Measurements from ENCODE around the gene SHC3. TPM values are rescaled to one million over a fixed set of nuclear protein-coding genes. Genes with fewer than 3 reads are reported as not detected.

The SHC3 gene
- total RNA-seq, 1 experiment from 2014 or later: 1.8 TPM

- Mint-ChIP-seq H3K27ac (no peak overlapping the region), H3K27me3 (ENCODE audit: low read depth) (no peaks in the 10 kb centered on the region), H3K4me1 (no peaks in the 10 kb centered on the region), H3K36me3 (ENCODE audit: insufficient read depth in 1 of 3, low read depth in 3 of 3) (no peaks in the 10 kb centered on the region; a peak in 1 of 7 replicates), H3K9me3 (no peaks in the 10 kb centered on the region), H3K4me3 (no peak overlapping the region)
- H2BK15ac ChIP-seq (ENCODE audit: low read depth, low read length): no peak overlapping the region
- H3K18ac ChIP-seq (ENCODE audit: insufficient read length, low read depth, low read length): no peak overlapping the region
- no peak overlapping the region for H3K23ac ChIP-seq (ENCODE audit: insufficient read length, low read depth, low read length)
- no peak overlapping the region for H4K8ac ChIP-seq (replicated peaks; ENCODE audit: insufficient read length, low read depth, low read length)
- no peaks in the 10 kb centered on the region for H3K79me2 ChIP-seq (ENCODE audit: insufficient read depth, low read length)
- no peak overlapping the region for H3K4me2 ChIP-seq (ENCODE audit: insufficient read depth, insufficient read length, low read length)
- H3K23me2 ChIP-seq (ENCODE audit: insufficient read length, low read depth, low read length, poor library complexity, severe bottlenecking): no peaks in the 10 kb centered on the region
- no peak overlapping the region for H2AFZ ChIP-seq (ENCODE audit: low read length)
- WGBS (ENCODE audit: extremely low coverage, insufficient read length, low lambda C conversion rate): no CpG with 5 or more reads among the region's 4 CpGs
- no peak overlapping the region for H2BK120ac ChIP-seq (ENCODE audit: low read depth, low read length, poor library complexity, severe bottlenecking)
- H3K9me3 ChIP-seq (ENCODE audit: control insufficient read depth, low read depth, low read length): no peaks in the 10 kb centered on the region
- no peak overlapping the region for H2AK5ac ChIP-seq (ENCODE audit: insufficient read length, low read length)
- no peak for DNase-seq
- no peak overlapping the region; the same call in 1 of the 2 replicates for H3K14ac ChIP-seq (ENCODE audit: insufficient read depth, low read length)
- TF ChIP-seq, protein P1, sequence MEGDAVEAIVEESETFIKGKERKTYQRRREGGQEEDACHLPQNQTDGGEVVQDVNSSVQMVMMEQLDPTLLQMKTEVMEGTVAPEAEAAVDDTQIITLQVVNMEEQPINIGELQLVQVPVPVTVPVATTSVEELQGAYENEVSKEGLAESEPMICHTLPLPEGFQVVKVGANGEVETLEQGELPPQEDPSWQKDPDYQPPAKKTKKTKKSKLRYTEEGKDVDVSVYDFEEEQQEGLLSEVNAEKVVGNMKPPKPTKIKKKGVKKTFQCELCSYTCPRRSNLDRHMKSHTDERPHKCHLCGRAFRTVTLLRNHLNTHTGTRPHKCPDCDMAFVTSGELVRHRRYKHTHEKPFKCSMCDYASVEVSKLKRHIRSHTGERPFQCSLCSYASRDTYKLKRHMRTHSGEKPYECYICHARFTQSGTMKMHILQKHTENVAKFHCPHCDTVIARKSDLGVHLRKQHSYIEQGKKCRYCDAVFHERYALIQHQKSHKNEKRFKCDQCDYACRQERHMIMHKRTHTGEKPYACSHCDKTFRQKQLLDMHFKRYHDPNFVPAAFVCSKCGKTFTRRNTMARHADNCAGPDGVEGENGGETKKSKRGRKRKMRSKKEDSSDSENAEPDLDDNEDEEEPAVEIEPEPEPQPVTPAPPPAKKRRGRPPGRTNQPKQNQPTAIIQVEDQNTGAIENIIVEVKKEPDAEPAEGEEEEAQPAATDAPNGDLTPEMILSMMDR (conservative IDR thresholded peaks at IDR 0.05): no peak
- no peak overlapping the region for H2BK5ac ChIP-seq (ENCODE audit: insufficient read length, low read length)
- H3K56ac ChIP-seq (ENCODE audit: insufficient read length, low read depth, low read length): no peak overlapping the region
- no peaks in the 10 kb centered on the region for H3K79me1 ChIP-seq (ENCODE audit: insufficient read depth, low read depth, low read length, poor library complexity, severe bottlenecking)
- no peak overlapping the region for H3T11ph ChIP-seq (ENCODE audit: low read length)
- no peak overlapping the region for H3K4ac ChIP-seq (ENCODE audit: low read depth, low read length)
- H4K5ac ChIP-seq (ENCODE audit: insufficient read length, low read depth, low read length): no peak overlapping the region
- H2BK12ac ChIP-seq (ENCODE audit: insufficient read length, low read depth, low read length): no peak overlapping the region
- H3K27me3 ChIP-seq (ENCODE audit: insufficient read depth, low read length): no peaks in the 10 kb centered on the region
- no peak overlapping the region for H3K9ac ChIP-seq (ENCODE audit: extremely low read depth, insufficient read length, low read length)
- no peaks in the 10 kb centered on the region for H4K20me1 ChIP-seq (ENCODE audit: control insufficient read depth, insufficient read depth, insufficient read length)
- H2BK20ac ChIP-seq (ENCODE audit: low read depth, low read length, poor library complexity, severe bottlenecking): no peak overlapping the region
- no peak overlapping the region for H3K27ac ChIP-seq (ENCODE audit: insufficient read length, low read depth, low read length)
- no peak overlapping the region for H4K91ac ChIP-seq (ENCODE audit: insufficient read length, low read depth, low read length)
- no peaks in the 10 kb centered on the region for H3K4me1 ChIP-seq (ENCODE audit: insufficient read depth, low read length)
These were observed 24.4 kb downstream of the SHC3 start for GRCh38 chr9:89154218-89154617.

All from H9 (cell line).